ENCODE results near the gene UNCX. TPM values are rescaled to one million over a fixed set of nuclear protein-coding genes. Genes with fewer than 3 reads are reported as not detected.

Gene UNCX
- total and polyA plus RNA-seq, 2 of the 4 experiments (the other 2 are of a cell fraction): not detected

GRCh38 chr7:1241258-1241602 is 8.6 kb downstream of the UNCX start:
- Histone ChIP-seq H2AFZ (replicated peaks; ENCODE audit: low read length, poor library complexity) (no peak overlapping the region), H3K9ac (ENCODE audit: low read depth, low read length) (no peak overlapping the region), H3K18ac (ENCODE audit: low read depth, low read length) (no peak overlapping the region), H3K14ac (replicated peaks; ENCODE audit: low read depth, low read length) (no peak overlapping the region), H4K5ac (ENCODE audit: low read depth, low read length) (no peak overlapping the region), H3K23ac (ENCODE audit: low read depth, low read length) (no peak overlapping the region), H3K36me3 (ENCODE audit: control insufficient read depth, insufficient read depth, low read length) (no peaks in the 10 kb centered on the region), H3K9me1 (ENCODE audit: insufficient read depth, low read length) (no peaks in the 10 kb centered on the region), H3K79me1 (ENCODE audit: low read depth in 1 of 2, low read length in 2 of 2) (no peaks in the 10 kb centered on the region), H2BK20ac (ENCODE audit: low read depth, low read length) (no peak overlapping the region), H2BK5ac (ENCODE audit: low read depth, low read length, poor library complexity, severe bottlenecking) (no peak overlapping the region), H3K4me2 (ENCODE audit: low read depth, low read length) (no peak overlapping the region), H3K4me3 (ENCODE audit: insufficient read depth, low read depth, low read length) (no peak overlapping the region), H4K8ac (ENCODE audit: low read depth in 2 of 2, low read length in 2 of 2) (no peak overlapping the region), H4K20me1 (ENCODE audit: insufficient read depth, low read length) (no peaks in the 10 kb centered on the region), H2AK9ac (replicated peaks; ENCODE audit: low read depth, low read length, poor library complexity) (no peak overlapping the region), H3K4me1 (ENCODE audit: control insufficient read depth, insufficient read depth, low read length) (no peaks in the 10 kb centered on the region), H2AK5ac (ENCODE audit: low read depth, low read length) (no peak overlapping the region), H3K56ac (ENCODE audit: extremely low read depth, insufficient read depth, low read length) (no peak overlapping the region), H4K91ac (ENCODE audit: insufficient read depth, low read depth, low read length) (no peak overlapping the region), H2BK15ac (ENCODE audit: low read depth, low read length) (no peak overlapping the region), H3K27ac (ENCODE audit: insufficient read depth, low read length) (no peak overlapping the region), H3K27me3 (ENCODE audit: control insufficient read depth, insufficient read depth, low read length) (peaks cover 92% of the 10 kb centered on the region), H2BK120ac (ENCODE audit: low read depth, low read length) (no peak overlapping the region), H3K4ac (ENCODE audit: low read depth, low read length) (no peak overlapping the region), H3K9me3 (ENCODE audit: control insufficient read depth, insufficient read depth, low read length) (peaks cover 25% of the 10 kb centered on the region)
- dilution Hi-C loops (cut with HindIII; ENCODE audit: low sequenced_read_pairs, unreplicated experiment) (no loop called here), intact Hi-C loops (cut with micrococcal nuclease) (no loop called here), in situ Hi-C loops (cut with MboI; ENCODE audit: low sequenced_read_pairs) (no loop called here)
- ATAC-seq (ENCODE audit: low read depth): no peak
- ChIA-PET CTCF (no interaction called here), POLR2A (ENCODE audit: unreplicated experiment) (no interaction called here)
- no TSS peak for BruUV-seq (replicated peaks)
- WGBS, 2 experiments (ENCODE audit: extremely low coverage in 2 of 2, insufficient read length in 1 of 2): 0% methylated on average over 5 of the region's 38 CpGs; no CpG with 5 or more reads in 1 of the 2 experiments
- no peak for DNase-seq
- TF ChIP-seq FOS (IDR thresholded peaks at IDR 0.05; ENCODE audit: low read depth, low read length) (no peak), POLR2A (IDR thresholded peaks at IDR 0.05; ENCODE audit: low read depth, low read length) (no peak), CHD1 (IDR thresholded peaks at IDR 0.05; ENCODE audit: low read depth, low read length) (no peak), USF2 (IDR thresholded peaks at IDR 0.05; ENCODE audit: low read depth, low read length) (no peak)
- TF ChIP-seq, protein P1, sequence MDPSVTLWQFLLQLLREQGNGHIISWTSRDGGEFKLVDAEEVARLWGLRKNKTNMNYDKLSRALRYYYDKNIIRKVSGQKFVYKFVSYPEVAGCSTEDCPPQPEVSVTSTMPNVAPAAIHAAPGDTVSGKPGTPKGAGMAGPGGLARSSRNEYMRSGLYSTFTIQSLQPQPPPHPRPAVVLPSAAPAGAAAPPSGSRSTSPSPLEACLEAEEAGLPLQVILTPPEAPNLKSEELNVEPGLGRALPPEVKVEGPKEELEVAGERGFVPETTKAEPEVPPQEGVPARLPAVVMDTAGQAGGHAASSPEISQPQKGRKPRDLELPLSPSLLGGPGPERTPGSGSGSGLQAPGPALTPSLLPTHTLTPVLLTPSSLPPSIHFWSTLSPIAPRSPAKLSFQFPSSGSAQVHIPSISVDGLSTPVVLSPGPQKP (IDR thresholded peaks at IDR 0.05; ENCODE audit: borderline replicate concordance, low read depth, low read length): no peak

Measured in IMR-90 (cell line).